AG04449 (cell line): ENCODE measurements around the gene CYLC1.

Experiments used
- CTCF ChIA-PET: fragments of 350-600 bp; formaldehyde crosslinking; extraction: SDS; loops from one replicate; lab custom pipeline; 2021; ENCODE audit warnings: antibody characterized with exemption; lab: Yijun Ruan, JAX
- POLR2A ChIA-PET: fragments of 400-600, 350-600 bp; formaldehyde crosslinking; extraction: SDS; loops from one replicate; lab custom pipeline; 2020; ENCODE audit warnings: antibody characterized with exemption, inconsistent platforms; lab: Yijun Ruan, JAX
- DNase-seq: peaks from one replicate; pipeline ENCODE4 v3.0.0-alpha.2; 2010; ENCODE audit warnings: low read depth, low spot score
- H3K4me3 ChIP-seq: 2 replicates; pipeline ENCODE4 v1.5.1; 2011; ENCODE audit warnings: low read depth, mild to moderate bottlenecking, control low read depth, low read length
- CTCF ChIP-seq: IDR thresholded peaks from one replicate; pipeline ENCODE4 v1.5.1; 2011; ENCODE audit warnings: mild to moderate bottlenecking, moderate library complexity, low read length, control low read depth, inconsistent platforms; ENCODE audit not compliant: insufficient read depth; ENCODE audit errors: missing control alignments

CYLC1 gene

GRCh38 chrX:83860846-83861245 lies at the start of gene CYLC1:
TSS of gene CYLC1 (plus strand) at chrX:83861146. CDS start at chrX:83861183, 37 bp downstream.
- ChIA-PET CTCF (no interaction called here), POLR2A (no interaction called here)
- H3K4me3 ChIP-seq, result no peak within 1 kb of the TSS

GRCh38 chrX:83819304-83819703 lies 41.6 kb upstream of the CYLC1 start:
- H3K4me3 ChIP-seq, result no peak overlapping the region
- no peak for DNase-seq
- CTCF ChIA-PET, result no interaction called here
- TF ChIP-seq CTCF, result no peak
- POLR2A ChIA-PET, result no interaction called here

More at GRCh38 chrX:83860846-83861245, at the start of gene CYLC1:
- no peak for TF ChIP-seq CTCF
- no peak for DNase-seq

GRCh38 chrX:83829874-83830273 lies 31.1 kb upstream of the CYLC1 start:
- DNase-seq, result no peak
- H3K4me3 ChIP-seq, result no peak overlapping the region
- ChIA-PET POLR2A (no interaction called here), CTCF (no interaction called here)
- TF ChIP-seq CTCF, result no peak

GRCh38 chrX:83845397-83845796 lies 15.5 kb upstream of the CYLC1 start:
- ChIA-PET POLR2A (no interaction called here), CTCF (interaction anchor here (0.8 kb wide), 1 partner anchor 9 kb away, joined by 4 read pairs; no protein-coding TSS in a partner anchor)
- H3K4me3 ChIP-seq, result no peak overlapping the region
- no peak for DNase-seq
- TF ChIP-seq CTCF, result peak; percentile 35

- ChIA-PET POLR2A (no interaction called here), CTCF (no interaction called here)
- DNase-seq, result no peak
- TF ChIP-seq CTCF, result no peak
- no peak overlapping the region for H3K4me3 ChIP-seq
These were observed 13.6 kb upstream of the CYLC1 start for GRCh38 chrX:83847339-83847738.

- DNase-seq, result no peak
- ChIA-PET CTCF (no interaction called here), POLR2A (no interaction called here)
- TF ChIP-seq CTCF, result no peak
- no peak overlapping the region for H3K4me3 ChIP-seq
These were observed 27.6 kb downstream of the CYLC1 start for GRCh38 chrX:83888585-83888984.
